NCI-H345 (cell line): Measurements from ENCODE around the gene HYAL3.
"Not testable (repeated sequence)": the region's sequence is repeated elsewhere in the genome, so short reads cannot be mapped to it uniquely, and the experiment has no call there.

Source experiments
- DNase-seq: peaks from one replicate; lab custom pipeline; 2025; lab: John Stamatoyannopoulos, UW

Gene HYAL3

GRCh38 chr3:50290161-50290641 lies 9.0 kb downstream of the HYAL3 start:
- DNase-seq = no peak

- no peak for DNase-seq
These were observed 10.1 kb downstream of the HYAL3 start for GRCh38 chr3:50289130-50289529.

- no peak for DNase-seq
These were observed 10.7 kb downstream of the HYAL3 start for GRCh38 chr3:50288387-50289007.

- DNase-seq = no peak
These were observed 11.9 kb downstream of the HYAL3 start for GRCh38 chr3:50287262-50287661.

GRCh38 chr3:50286322-50287227 lies 12.6 kb downstream of the HYAL3 start:
- no peak for DNase-seq

GRCh38 chr3:50284121-50284520 lies 15.1 kb downstream of the HYAL3 start:
- DNase-seq = not testable (repeated sequence)

GRCh38 chr3:50279255-50280016 lies 19.8 kb downstream of the HYAL3 start:
- DNase-seq = no peak

GRCh38 chr3:50278880-50279224 lies 20.4 kb downstream of the HYAL3 start, which contains the start of gene LSMEM2:
LSMEM2 (plus strand) TSS chr3:50279087; CDS start chr3:50279114, 27 bp downstream.
- no peak for DNase-seq

GRCh38 chr3:50278123-50278879 lies 20.9 kb downstream of the HYAL3 start:
- no peak for DNase-seq

- DNase-seq = no peak
These were observed 22.5 kb downstream of the HYAL3 start for GRCh38 chr3:50276762-50277101.

GRCh38 chr3:50275996-50276761 lies 23.0 kb downstream of the HYAL3 start:
- DNase-seq = no peak

- no peak for DNase-seq
These were observed 23.8 kb downstream of the HYAL3 start for GRCh38 chr3:50275141-50275995.

- DNase-seq = peak; percentile 46
These were observed 24.7 kb downstream of the HYAL3 start for GRCh38 chr3:50274371-50275104.

GRCh38 chr3:50273689-50274065 lies 25.5 kb downstream of the HYAL3 start:
- no peak for DNase-seq

- DNase-seq = peak; percentile 74
These were observed 26.1 kb downstream of the HYAL3 start for GRCh38 chr3:50272911-50273688.

GRCh38 chr3:50272538-50272910 lies 26.7 kb downstream of the HYAL3 start:
- not testable (repeated sequence) for DNase-seq

- no peak for DNase-seq
These were observed 27.8 kb downstream of the HYAL3 start for GRCh38 chr3:50271314-50271936.
